HG03097 (cell line): ENCODE results near the gene CCL21.
"Not testable (repeated sequence)": the region's sequence is repeated elsewhere in the genome, so short reads cannot be mapped to it uniquely, and the experiment has no call there.

Source experiments
- ATAC-seq: cut with Tn5 transposase; IDR thresholded peaks from one replicate; pipeline ENCODE4 v1.9.1; 2021; ENCODE audit not compliant: unreplicated experiment, low FRiP score

The CCL21 gene, protein sequence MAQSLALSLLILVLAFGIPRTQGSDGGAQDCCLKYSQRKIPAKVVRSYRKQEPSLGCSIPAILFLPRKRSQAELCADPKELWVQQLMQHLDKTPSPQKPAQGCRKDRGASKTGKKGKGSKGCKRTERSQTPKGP

DNA sequence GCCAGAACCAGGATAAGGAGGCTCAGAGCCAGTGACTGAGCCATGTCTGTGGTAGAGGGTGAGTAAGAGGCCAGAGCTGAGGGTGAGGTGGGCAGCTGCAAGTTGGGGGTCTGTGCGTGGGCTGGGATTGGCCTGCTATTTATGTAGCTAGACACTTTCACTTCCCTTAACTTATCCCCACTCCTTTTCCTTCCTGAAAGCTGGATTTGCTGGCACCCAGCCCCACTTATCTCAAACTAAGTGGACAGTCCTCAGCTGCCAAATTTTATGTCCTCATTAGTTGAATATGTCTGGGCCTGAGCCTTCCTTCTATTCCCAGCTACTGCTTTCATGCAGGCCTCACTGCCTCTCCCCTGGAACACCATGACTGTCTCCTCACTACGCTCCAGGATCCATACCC is at the start of gene CCL21:
Gene CCL21 (minus strand): TSS at position 114 of the 400 bp plus-strand sequence. CDS start 70 bp downstream, at position 44.
- ATAC-seq: no peak

DNA sequence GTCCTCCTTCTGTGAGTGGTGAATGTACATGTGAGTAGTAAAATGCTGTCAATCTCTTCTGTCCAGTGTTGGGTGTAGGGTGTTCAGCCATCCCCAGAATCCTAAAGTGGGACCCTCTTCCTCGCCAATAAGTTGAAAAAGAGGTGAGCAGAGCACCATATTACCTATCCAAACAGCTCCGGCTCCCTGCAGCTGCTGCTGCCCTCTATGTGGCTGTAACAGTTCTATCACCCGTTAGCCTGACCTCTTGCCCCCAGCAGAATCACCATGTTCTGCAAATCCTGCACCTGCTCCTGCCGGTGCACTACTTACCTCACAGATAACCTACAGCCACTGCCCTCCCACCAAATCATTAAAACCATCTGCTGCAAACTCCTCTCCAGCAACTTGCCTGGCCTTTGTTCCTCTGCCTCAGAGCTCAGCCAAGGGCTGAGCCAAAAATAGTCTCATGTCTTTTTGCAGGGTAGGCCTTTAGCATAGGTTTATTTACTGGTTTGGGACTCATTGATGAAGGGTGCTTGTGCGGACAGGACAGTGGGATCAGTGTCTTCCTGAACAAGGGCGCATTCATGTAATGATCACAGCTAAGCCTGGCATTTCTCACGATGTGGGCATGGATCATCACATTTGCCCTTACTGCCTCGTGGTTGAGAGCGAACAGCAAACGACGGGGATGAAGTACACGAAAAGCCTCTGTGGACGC is 49.6 kb upstream of the CCL21 start:
- no peak for ATAC-seq

DNA sequence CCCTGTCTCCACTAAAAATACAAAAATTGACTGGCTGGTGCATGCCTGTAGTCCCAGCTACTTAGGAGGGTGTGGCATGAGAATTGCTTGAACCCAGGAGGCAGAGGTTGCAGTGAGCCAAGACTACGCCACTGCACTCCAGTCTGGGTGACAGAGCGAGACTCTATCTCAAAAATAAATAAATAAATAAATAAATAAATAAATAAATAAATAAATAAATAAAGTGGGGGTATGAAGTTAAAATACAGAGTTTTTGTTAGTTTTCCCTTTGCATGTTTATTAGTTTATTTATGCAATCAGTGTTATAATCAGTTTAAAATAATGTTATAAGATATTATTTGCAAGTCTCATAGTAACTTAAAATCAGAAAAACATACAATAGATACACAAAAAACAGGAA is 40.4 kb upstream of the CCL21 start:
- not testable (repeated sequence) for ATAC-seq

DNA sequence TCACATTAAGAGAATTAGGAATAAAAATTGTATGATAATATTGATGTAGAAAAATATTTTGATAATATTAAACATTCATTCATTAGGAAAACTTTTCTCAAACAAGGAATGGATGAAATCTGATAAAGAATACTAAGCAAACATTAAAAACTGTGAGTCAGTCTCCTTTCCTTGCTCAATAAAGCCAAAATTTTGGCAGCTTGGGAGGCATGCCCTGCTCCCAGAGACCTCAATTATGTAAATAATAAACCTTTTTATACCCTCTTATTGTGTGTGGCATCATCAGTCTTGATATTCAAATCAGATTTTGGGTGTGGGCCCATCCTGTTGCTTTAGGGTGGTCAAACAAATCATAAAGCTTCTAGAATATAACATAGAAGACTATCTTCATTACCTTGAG is 36.6 kb upstream of the CCL21 start:
- ATAC-seq: no peak

DNA sequence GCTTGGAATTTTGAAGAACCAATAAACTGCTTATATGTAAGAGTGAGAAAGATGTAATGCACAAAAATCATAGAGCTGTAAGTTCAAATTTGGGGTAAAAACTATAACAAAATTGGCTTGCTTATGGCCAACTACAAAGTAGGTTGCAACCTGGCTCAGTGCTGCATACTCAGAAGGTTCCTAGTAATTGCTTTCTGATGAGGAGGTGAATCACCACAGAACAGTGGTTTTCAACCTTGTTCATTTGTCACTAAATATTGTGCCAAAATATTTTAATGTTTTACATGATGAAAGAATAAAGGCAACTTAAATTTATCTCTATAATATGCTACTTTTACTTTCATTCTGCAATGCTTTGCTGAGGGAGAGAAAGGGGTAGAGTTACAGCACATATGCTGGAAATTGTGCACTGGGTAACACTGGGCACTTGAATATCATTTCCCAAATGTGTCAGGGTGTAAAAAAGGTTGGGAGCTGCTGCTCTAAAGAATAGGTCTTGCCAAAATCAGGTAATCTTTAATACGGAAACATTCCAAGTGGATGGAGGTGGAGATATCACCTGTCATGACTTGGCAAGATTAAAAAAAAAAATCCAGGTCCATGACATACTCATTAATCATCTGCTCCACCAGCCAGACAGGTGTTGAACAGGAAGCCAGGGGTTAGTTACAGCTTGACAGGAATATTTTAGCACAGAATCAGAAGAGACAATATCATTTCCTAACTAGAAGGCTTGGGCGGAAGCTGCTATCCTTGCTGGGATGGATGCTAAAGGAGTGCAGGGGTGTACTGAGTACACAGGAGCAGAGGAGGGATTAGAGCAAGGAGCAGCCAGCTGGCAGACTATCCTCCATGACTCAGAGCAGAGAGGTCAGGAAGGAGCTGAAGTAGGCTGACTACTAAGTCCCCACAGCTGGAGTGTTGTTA is 34.6 kb upstream of the CCL21 start:
- ATAC-seq: no peak

DNA sequence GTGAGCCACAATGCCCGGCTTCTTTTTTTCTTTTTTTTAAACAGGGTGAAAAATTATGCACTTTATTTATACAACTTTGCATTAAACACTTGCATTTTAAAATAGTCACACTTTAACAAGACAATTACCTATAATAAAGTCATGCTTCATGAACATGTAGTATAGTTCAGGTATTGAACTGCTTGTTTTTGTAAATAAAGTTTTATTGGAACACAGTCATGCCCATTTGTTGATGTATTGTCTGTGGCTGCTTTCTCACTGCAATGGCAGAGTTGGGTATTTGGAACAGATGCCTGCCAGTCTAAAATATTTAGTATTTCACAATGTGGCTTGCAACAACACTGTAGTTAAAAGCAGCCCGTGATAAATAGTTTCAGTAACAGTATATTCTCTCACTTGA is 32.8 kb upstream of the CCL21 start:
- ATAC-seq: no peak

DNA sequence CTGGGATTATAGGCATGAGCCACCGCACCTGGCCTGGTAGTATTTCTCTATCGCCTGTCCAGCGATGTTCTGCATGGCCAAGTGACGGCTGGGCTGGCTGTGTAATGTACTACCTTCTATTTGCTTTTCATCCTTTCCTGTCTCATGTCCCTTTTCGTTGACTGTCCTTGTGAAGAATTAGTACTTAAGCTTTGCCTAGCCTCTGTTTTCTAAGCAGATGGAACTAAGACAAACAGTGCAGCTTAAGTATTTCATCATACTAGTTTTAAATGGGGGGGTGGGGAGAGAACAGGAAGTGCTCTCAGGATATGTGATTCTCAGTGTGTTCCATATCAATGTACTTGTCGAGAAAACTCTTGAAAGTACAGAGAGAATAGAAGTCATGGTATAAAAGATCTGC is 31.7 kb upstream of the CCL21 start:
- no peak for ATAC-seq

DNA sequence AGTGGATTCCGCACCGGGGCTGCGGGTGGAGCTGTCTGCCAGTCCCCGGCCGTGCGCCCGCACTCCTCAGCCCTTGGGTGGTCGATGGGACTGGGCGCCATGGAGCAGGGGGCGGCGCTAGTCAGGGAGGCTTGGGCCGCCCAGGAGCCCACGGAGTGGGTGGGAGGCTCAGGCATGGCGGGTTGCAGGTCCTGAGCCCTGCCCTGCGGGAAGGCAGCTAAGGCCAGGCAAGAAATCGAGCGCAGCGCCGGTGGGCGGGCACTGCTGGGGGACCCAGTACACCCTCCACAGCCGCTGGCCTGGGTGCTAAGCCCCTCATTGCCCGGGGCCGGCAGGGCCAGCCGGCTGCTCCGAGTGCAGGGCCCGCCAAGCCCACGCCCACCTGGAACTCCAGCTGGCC is 30.2 kb upstream of the CCL21 start:
- ATAC-seq: not testable (repeated sequence)

DNA sequence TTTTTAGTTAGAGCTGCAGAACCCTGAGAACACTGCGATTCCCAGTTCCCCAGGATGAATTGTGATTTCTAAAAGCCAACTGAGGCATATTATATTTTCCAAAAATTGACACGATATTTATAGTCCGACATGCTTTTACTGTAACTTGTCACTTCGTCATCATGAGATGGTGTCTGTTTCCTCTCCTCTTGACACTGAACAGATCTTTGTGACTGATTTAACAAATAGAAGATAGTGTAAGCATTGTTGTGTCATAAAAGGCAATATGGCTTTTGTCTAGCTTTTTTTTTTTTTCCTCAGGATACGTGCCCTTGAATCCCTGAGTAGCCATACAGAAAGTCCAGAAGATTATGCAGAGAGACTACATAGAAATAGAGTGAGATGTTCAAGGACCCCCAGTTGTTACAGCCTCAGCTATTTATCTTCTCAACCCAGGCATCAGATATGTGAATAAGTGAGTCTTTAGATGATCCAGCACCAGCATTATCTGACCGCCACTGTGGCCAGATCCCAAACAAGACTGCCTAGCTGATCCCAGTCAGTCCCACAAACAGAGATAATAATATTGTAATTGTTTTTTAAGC is 27.8 kb upstream of the CCL21 start:
- ATAC-seq: no peak

DNA sequence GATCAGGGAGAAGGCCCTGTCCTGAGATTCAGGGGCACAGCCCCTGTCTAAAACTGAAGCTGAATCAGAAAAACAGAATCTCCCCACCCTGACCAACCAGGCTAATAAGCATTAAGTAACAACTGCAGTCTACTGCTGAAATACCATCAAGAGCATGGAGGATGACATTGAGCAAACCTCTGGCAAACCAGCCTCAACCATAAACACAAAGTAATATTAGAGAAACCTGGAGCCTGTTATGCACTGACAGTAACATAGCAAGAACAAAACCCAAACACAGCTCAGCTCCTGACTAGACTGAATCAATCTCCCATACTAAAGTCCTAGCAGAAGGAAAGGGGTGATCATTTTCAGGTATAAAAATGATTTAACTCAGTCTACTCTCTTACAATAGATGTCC is 24.8 kb upstream of the CCL21 start:
- no peak for ATAC-seq

DNA sequence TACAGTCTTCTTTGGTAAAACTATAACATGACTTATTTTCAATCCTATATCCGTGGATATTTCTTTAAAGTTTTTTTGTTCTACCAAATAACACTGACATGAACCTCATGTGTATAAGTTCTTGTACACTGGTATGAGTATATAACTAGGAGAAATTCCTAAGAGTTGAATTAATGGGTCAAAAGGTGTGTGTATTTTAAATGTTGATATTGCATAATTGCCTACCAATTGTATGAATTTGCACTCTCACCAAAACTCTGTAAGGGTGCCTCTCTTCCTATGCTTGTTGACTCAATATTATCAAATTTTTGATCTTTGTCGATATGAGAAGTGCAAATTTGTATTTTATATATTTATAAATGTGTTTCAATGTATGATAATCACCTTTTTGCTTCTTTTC is 22.9 kb upstream of the CCL21 start:
- ATAC-seq: no peak

DNA sequence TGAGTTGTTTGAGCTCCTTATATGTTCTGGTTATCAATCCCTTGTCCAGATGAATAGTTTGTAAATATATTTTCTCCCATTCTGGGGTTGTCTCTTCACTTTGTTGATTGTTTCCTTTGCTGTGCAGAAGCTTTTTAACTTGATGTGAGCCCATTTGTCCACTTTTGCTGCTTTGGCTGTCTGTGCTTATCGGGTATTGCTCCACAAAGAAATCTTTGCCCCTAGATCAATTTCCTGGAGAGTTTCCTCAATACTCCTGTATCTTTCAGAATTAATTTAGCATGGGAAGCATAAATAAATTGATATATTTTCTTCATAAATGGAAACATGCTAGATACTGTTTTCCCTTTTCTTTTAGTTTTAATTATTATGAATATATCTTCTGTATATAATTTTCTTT is 22.5 kb upstream of the CCL21 start:
- ATAC-seq: no peak

DNA sequence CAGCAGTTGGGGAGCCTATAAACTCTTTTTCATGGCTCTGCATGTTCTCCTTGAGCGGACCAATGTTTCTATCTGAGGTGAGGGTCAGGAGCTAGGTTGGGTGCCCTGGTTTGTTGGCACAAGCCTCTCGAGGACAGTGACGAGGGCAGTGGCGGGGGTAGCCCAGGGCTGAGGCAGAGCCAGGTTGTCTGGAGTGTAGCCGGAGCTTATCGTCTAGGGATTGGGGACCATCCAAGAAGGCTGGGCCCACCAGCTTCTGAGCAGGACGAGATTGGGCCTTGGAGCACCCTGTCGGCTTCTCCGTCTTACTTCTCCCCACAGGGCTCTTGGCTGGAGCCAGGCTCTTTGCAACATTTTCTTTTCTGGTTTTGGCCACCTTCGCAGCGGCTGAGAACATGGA is 13.2 kb upstream of the CCL21 start:
- ATAC-seq: no peak

DNA sequence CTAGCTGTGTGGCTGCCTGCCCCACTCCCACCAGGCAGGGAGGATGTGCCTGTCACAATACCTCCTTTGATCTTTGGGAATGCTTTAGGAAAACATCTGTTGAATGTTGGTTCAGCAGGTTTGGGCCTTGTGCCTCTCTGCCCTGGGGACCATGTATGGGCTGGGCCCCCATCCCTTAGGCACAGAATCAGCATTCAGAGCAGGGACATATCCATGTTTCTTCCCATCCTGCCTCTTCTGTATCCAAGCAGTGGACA is 9.8 kb upstream of the CCL21 start:
- ATAC-seq: not testable (repeated sequence)

DNA sequence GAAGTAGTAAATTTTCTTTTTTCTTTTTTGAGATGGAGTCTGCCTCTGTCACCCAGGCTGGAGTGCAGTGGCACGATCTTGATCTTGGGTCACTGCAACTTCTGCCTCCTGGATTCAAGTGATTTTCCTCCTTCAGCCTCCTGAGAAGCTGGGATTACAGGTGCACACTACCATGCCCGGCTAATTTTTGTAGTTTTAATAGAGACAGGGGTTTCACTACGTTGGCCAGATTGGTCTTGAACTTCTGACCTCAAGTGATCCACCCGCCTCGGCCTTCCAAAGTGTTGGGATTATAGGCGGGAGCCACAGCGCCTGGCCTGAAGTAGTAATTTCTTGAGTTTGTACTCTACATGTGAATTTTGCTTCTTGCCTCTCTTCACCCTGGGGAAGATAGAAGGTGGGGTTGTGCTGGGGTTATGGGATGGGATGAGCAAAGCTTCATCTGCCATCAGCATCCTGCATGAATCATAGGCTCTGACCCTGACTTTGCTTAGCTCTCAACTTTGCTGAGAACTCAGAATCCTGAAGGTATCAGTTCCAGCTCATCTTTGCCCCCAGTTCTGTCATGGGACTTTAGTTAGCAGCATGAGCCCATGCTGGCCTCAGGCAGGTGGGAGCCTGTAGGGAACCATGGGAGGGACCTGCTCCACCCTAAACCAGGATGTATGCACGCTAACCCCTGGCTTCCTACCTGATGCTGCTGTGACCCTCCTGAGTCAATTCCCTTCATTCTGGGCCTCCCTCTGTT is 9.3 kb upstream of the CCL21 start:
- ATAC-seq: no peak

DNA sequence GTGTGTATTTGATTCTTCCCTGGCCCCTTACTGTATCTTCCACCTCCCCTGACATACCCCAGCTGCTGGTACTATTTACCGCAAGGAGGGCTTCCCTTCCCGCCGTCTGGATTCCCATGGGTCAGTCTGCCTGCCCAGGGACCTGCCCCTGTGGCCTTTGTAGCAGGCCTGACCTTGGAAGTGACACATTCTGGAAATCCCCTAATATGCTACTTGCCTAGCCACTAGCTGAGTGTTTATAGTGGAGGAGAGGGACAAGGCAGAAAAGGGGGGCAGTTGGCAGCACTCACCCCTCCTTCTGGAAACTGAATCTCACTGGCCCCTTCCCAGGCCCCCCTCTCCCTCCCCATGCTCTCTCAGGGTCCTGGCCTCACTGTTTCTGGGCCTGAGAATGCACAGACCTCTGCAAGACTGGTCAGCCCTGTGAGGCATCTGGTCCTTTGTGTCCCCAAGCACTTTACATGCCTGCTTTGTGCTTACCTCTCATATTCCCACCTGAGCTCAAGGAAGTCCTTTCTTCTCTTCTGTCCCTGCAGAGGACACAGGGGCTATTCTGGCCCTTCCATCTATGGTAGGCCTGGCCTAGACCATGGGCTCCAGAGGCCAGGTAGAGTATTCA is 8.2 kb upstream of the CCL21 start:
- no peak for ATAC-seq

DNA sequence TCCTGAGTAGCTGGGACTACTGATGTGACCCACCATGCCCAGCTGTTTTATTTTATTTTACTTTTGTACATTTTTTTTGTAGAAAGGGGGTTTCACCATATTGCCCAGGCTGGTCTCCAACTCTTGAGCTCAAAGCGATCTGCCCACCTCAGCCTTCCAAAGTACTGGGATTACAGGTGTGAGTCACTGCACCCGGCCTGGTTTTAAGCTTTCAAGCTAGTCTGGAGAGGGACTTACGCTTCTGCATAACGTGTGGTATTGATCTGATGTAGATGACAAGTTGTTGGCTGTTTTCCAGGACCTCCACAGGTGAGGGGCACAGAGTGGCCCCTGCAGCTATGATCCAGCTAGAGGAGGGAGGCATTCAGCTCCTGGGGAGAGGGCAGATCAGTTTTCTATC is 6.8 kb upstream of the CCL21 start:
- no peak for ATAC-seq

DNA sequence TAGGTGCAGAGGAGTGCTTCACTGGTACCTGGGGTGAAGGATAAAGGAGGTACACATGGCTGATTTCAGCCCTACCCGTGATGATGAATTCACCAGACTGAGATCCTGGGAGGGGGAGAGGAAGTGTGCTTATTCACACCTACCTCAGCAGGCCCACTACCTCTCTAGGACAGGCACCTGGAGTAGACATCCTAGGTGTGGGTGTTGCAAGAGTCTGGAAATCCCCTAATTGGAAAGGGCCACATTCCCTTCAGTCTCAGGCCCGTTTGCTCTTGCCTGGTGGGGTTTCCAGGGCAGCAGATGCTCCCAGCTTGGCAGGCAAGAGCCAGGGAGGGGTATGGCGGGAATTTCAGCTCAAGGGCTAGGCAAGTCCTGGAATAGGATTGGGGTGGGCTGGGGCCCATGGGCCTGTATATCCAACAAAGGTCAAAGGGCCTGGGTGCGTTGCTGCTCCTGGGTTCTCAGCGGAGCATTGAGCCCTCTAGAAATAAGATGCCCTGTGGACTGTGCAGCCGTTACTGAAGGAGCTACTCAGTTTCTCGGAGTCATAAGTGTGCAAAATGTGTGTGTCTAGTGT is 5.8 kb upstream of the CCL21 start:
- ATAC-seq: no peak

DNA sequence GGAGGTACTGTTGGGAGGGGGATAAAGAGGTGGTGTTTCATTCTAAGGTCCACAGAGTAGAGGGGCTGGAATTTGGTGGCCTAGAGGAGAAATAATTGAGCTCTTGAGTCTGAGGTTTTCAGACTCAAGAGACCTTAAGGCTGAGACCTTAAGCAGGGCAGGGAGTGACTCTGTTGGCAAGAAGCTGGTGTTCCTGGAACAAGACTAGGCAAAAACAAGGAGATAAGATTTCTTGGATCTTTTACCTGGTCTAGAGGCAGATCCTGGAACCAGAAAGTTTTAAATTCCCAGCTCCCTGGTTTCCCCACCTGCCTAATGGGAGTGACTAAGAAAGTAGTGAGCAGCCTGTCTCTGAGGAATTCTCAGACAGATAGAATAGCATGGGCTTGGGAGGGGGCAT is 4.1 kb upstream of the CCL21 start:
- no peak for ATAC-seq

DNA sequence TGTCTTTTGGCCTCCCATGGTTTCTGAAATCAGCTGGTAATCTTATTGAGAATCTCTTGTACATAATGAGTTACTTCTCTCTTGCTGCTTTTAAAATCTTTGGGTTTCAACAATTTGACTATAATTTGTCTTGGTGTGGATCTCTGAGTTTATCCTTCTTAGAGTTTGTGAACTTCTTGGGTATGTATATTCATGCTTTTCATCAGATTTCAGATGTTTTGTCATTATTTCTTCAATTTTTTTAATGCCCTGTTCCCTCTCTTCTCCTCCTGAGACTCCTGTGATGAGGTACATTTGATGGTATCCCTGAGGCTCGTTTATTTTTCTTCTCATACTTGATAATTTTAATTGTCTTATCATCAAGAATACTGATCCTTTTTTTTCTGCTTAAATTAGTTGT is 2.2 kb upstream of the CCL21 start:
- ATAC-seq: no peak
